Panc1 (cell line): ENCODE data around the gene NUDT22. TPM values are rescaled to one million over a fixed set of nuclear protein-coding genes. Genes with fewer than 3 reads are reported as not detected.

Experiments used
- ATAC-seq: fragments of 200-7000 bp; cut with Tn5 transposase; 2 replicates; pipeline ENCODE4 v1.9.1; 2020; ENCODE audit warnings: mild to moderate bottlenecking, moderate library complexity
- BruUV-seq: library from RNA; stranded (reverse); fragments of 400-500 nt; replicated peaks from 2 replicates; lab custom pipeline; 2021; lab: Mats Ljungman, UMichigan
- CTCF ChIA-PET: fragments of 300-600 bp; sonication (Branson Sonifier 250); formaldehyde crosslinking; loops from one replicate; lab custom pipeline; 2022; ENCODE audit warnings: antibody characterized with exemption; lab: Charles Lee
- POLR2A ChIA-PET: fragments of 300-600 bp; sonication (Branson Sonifier 250); formaldehyde crosslinking; loops from one replicate; lab custom pipeline; 2022; ENCODE audit warnings: antibody characterized with exemption; lab: Charles Lee
- DNase-seq: peaks from one replicate; pipeline ENCODE4 v3.0.0-alpha.2; 2010; ENCODE audit warnings: low read depth, low spot score
- H3K27ac ChIP-seq: 2 replicates; pipeline ENCODE4 v1.5.1; 2011; ENCODE audit warnings: mild to moderate bottlenecking, low read length, inconsistent platforms
- H3K27me3 ChIP-seq: fragments of 200-500 bp; sonication (Bioruptor generic); 2 replicates; pipeline ENCODE4 v1.6.0; 2014; ENCODE audit warnings: low read length, inconsistent platforms; ENCODE audit not compliant: control insufficient read depth, insufficient read depth
- H3K36me3 ChIP-seq: fragments of 200-500 bp; sonication (Bioruptor generic); 2 replicates; pipeline ENCODE4 v1.5.1; 2014; ENCODE audit warnings: inconsistent platforms, mild to moderate bottlenecking, low read length, moderate library complexity; ENCODE audit not compliant: control insufficient read depth, insufficient read depth
- H3K4me1 ChIP-seq: 2 replicates; pipeline ENCODE4 v1.5.1; 2011; ENCODE audit warnings: inconsistent platforms, mild to moderate bottlenecking, low read length, moderate library complexity; ENCODE audit not compliant: control insufficient read depth, insufficient read depth
- H3K4me3 ChIP-seq, 2 experiments: 2 replicates each; pipeline ENCODE4 v1.5.1; 2011 to 2012; ENCODE audit warnings: low read depth in 2 of 2, low read length in 2 of 2, mild to moderate bottlenecking in 2 of 2, inconsistent platforms in 1 of 2, moderate library complexity in 1 of 2
- H3K9me3 ChIP-seq: fragments of 200-500 bp; sonication (Bioruptor generic); 2 replicates; pipeline ENCODE4 v1.5.1; 2014; ENCODE audit warnings: low read depth, mild to moderate bottlenecking, inconsistent platforms, low read length, moderate library complexity; ENCODE audit not compliant: control insufficient read depth, insufficient read depth
- CTCF ChIP-seq: fragments of 450-650 bp; IDR thresholded peaks from 2 replicates; pipeline ENCODE4 v1.5.1; 2017; ENCODE audit warnings: mild to moderate bottlenecking
- POLR2AphosphoS5 ChIP-seq: IDR thresholded peaks from 2 replicates; pipeline ENCODE4 v1.6.1; 2012; ENCODE audit warnings: mild to moderate bottlenecking, low read depth, low read length, moderate library complexity
- REST ChIP-seq, 2 experiments: IDR thresholded peaks; 2 replicates each; pipeline ENCODE4 v1.6.1; 2011 to 2012; ENCODE audit warnings: low read depth in 2 of 2, control low read depth in 1 of 2, low read length in 1 of 2, mild to moderate bottlenecking in 1 of 2, moderate library complexity in 1 of 2; ENCODE audit not compliant: insufficient read depth in 1 of 2
- SIN3A ChIP-seq: IDR thresholded peaks from 2 replicates; pipeline ENCODE4 v1.6.1; 2012; ENCODE audit warnings: low read depth, mild to moderate bottlenecking, low read length, moderate library complexity, borderline replicate concordance; ENCODE audit not compliant: insufficient read depth
- TCF7L2 ChIP-seq: IDR thresholded peaks from 2 replicates; pipeline ENCODE4 v1.6.1; 2011; ENCODE audit warnings: mild to moderate bottlenecking, low read depth, low read length, inconsistent platforms
- in situ Hi-C: cut with HindIII; loops from 2 replicates; pipeline ENCODE4 v1.10.0; 2016; ENCODE audit warnings: low sequenced_read_pairs, low pct_unique_long_range_greater_than_20kb
- intact Hi-C: fragments of 100-400 bp; cut with micrococcal nuclease; formaldehyde crosslinking; loops from one replicate; pipeline ENCODE4 v1.10.0; 2022; ENCODE audit not compliant: unreplicated experiment
- total RNA-seq: library from RNA; stranded (reverse); gene quantifications from one replicate; pipeline ENCODE4 v1.2.1, GENCODE V29; 2021; ENCODE audit not compliant: unreplicated experiment

NUDT22 gene
- total RNA-seq, 1 experiment from 2014 or later = 98.8 TPM

GRCh38 chr11:64244107-64244506 is 18.0 kb downstream of the NUDT22 start:
- ChIA-PET POLR2A (interaction anchor here (0.7 kb wide), 2 partner anchors 62 to 230 kb away, joined by 3 read pairs; no protein-coding TSS in a partner anchor), CTCF (interaction anchor here (0.9 kb wide), 1 partner anchor 8 kb away, joined by 3 read pairs; no protein-coding TSS in a partner anchor)
- Histone ChIP-seq H3K36me3 (peaks cover 3% of the 10 kb centered on the region; the same call in 1 of the 2 replicates), H3K4me3 (peak overlapping the region; percentile 20 to 85; a peak in 3 of 4 replicates), H3K9me3 (no peaks in the 10 kb centered on the region), H3K4me1 (peaks cover 45% of the 10 kb centered on the region), H3K27ac (peak overlapping the region; percentile 55), H3K27me3 (no peaks in the 10 kb centered on the region)
- TF ChIP-seq SIN3A (no peak), REST (IDR thresholded peaks at IDR 0.05; ENCODE audit: insufficient read depth in 1 of 2, low read depth in 2 of 2, low read length in 1 of 2) (no peak), TCF7L2 (no peak), POLR2AphosphoS5 (peak; percentile 60)
- in situ Hi-C loops (no loop called here), intact Hi-C loops (loop anchor here (10.0 kb wide), 1 partner anchor 61 kb away; the partner anchor contains the start of genes CATSPERZ and ESRRA)
- DNase-seq (no peak), ATAC-seq (no peak)
- no TSS peak for BruUV-seq

- TF ChIP-seq REST (IDR thresholded peaks at IDR 0.05; ENCODE audit: insufficient read depth in 1 of 2, low read depth in 2 of 2, low read length in 1 of 2) = no peak
- no peak for TF ChIP-seq TCF7L2
- TF ChIP-seq CTCF = no peak
- no peak for TF ChIP-seq POLR2AphosphoS5
- no peak for TF ChIP-seq SIN3A
- no peak for ATAC-seq
- H3K36me3 ChIP-seq = peaks cover 3% of the 10 kb centered on the region; the same call in 1 of the 2 replicates
- no TSS peak for BruUV-seq
- peaks cover 51% of the 10 kb centered on the region for H3K4me1 ChIP-seq
- H3K4me3 ChIP-seq = peak overlapping the region; percentile 85 to 95
- no peaks in the 10 kb centered on the region for H3K27me3 ChIP-seq
- intact Hi-C loops (loop anchor here (10.0 kb wide), 1 partner anchor 60 kb away; the partner anchor contains the start of genes CATSPERZ and ESRRA), in situ Hi-C loops (no loop called here)
- DNase-seq = no peak
- H3K9me3 ChIP-seq = no peaks in the 10 kb centered on the region
- POLR2A ChIA-PET = interaction anchor here (0.6 kb wide), 1 partner anchor 61 kb away, joined by 3 read pairs; no protein-coding TSS in a partner anchor
- H3K27ac ChIP-seq = peak overlapping the region; percentile 95
- CTCF ChIA-PET = no interaction called here
These were observed 18.9 kb downstream of the NUDT22 start for GRCh38 chr11:64244966-64245365.
